ENCODE data around the gene SMOC2. TPM values are rescaled to one million over a fixed set of nuclear protein-coding genes. Genes with fewer than 3 reads are reported as not detected.

SMOC2 gene
- total RNA-seq, 1 donor from 2014 or later, result 12.6 TPM

DNA sequence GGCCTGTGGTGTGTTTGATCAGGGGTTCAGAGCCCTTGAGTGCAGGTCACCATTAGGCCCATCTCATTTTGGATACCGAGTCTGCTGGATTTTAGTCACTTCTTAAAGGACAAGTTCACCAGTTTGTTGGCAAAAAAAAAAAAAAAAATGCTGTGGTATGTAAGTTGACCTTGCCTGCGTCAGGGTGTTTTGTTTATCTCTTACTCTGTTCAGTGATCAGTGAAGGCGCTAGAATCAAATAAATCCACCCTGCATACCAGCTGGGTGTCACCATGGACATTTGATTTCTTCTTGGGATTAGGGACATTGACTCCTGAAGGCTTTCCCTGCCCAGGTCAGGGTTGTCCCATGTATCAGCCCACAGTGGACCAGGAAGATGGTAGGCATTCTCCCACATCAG lies 6.7 kb downstream of the SMOC2 start:
- H3K9me3 ChIP-seq, result no peaks in the 10 kb centered on the region
- TF ChIP-seq, protein P1, sequence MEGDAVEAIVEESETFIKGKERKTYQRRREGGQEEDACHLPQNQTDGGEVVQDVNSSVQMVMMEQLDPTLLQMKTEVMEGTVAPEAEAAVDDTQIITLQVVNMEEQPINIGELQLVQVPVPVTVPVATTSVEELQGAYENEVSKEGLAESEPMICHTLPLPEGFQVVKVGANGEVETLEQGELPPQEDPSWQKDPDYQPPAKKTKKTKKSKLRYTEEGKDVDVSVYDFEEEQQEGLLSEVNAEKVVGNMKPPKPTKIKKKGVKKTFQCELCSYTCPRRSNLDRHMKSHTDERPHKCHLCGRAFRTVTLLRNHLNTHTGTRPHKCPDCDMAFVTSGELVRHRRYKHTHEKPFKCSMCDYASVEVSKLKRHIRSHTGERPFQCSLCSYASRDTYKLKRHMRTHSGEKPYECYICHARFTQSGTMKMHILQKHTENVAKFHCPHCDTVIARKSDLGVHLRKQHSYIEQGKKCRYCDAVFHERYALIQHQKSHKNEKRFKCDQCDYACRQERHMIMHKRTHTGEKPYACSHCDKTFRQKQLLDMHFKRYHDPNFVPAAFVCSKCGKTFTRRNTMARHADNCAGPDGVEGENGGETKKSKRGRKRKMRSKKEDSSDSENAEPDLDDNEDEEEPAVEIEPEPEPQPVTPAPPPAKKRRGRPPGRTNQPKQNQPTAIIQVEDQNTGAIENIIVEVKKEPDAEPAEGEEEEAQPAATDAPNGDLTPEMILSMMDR (IDR thresholded peaks at IDR 0.05), result no peak
- no peaks in the 10 kb centered on the region for H3K4me1 ChIP-seq
- intact Hi-C loops (cut with DNase I), result no loop called here
- no peak for ATAC-seq
- no peak for DNase-seq
- no peak overlapping the region for H3K4me3 ChIP-seq
- peaks cover 20% of the 10 kb centered on the region for H3K27me3 ChIP-seq (ENCODE audit: low read depth)
- no peak overlapping the region for H3K27ac ChIP-seq
- H3K36me3 ChIP-seq, result no peaks in the 10 kb centered on the region

DNA sequence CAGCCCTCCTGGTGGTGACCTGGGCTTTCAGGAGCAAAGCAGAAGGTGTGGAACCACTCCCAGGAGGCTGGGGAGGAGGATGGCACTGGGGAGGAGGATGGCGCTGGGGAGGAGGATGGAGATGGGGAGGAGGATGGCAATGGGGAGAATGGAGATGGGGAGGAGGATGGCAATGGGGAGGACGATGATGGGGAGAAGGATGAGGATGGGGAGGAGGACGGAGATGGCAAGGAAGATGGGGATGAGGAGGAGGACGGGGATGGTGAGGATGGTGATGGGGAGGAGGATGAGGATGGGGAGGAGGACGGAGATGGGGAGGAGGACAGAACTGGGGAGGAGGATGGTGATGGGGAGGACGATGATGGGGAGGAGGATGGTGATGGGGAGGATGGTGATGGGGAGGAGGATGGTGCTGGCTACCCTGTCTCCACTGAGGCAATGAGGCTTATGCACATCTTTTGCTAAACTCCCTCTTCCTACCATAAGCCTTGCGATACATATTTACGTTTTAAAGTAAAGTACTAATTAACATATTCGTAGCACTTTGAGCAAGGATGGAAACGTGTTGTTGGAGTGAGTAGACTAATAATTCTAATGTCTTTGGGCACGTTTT lies 7.4 kb downstream of the SMOC2 start:
- intact Hi-C loops (cut with DNase I), result no loop called here
- TF ChIP-seq, protein P1 (IDR thresholded peaks at IDR 0.05), result no peak
- ATAC-seq (no peak), DNase-seq (no peak)
- H3K4me1 ChIP-seq, result no peaks in the 10 kb centered on the region
- H3K4me3 ChIP-seq, result no peak overlapping the region
- H3K27ac ChIP-seq, result no peak overlapping the region
- peaks cover 13% of the 10 kb centered on the region for H3K27me3 ChIP-seq (ENCODE audit: low read depth)
- no peaks in the 10 kb centered on the region for H3K36me3 ChIP-seq
- H3K9me3 ChIP-seq, result no peaks in the 10 kb centered on the region

DNA sequence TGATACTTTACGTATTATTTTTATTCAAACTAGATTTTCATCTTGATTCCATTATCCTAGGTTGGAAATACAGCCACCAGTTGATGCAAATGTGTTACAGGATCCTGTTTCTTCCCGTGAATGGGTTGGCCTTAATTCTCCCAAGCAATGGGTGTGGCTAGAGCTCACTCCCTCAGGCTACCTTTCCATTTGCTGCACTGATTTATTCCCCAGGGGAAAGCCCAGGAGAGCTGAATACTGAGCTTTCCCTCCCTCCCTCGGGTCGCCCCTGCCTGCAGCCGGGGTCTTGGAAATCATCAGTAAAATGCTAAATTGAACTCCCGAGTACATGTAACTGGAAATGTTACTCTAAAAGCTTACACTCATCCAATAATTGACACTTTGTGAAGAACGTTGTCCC lies 9.9 kb downstream of the SMOC2 start:
- H3K27ac ChIP-seq, result no peak overlapping the region

DNA sequence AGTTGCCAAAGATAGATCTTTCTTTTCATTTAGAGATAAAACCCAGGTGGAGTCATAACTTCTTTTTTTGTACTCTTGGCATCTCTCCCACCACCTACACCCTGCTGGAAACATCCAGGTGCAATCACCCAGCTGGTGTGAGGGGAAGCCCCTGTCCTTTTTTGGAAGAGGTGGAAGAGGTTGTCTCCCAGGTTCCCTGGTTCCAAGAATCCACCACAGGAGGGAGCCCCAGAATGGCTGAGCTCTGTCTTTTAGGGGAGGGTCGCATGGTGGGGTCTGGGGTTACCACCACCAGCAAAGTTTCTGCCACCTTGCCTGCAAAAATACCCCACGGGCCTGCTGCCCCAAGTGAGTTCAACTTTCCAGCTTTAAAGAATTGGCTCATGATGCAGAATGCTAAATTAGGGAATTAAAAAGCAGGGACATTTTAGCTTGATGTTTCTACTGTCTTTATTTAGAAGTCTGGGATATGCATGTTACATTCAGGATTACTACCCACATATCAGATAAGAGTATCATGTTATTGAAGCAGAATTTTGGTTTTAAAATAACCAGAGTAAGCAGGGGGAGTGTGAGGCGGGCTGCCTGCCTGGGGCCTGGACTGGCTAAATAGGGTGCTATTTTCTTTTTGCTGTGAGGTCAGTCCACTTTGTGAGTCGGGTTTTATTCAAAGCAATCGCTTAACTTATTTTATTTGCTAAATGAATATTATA lies 11.0 kb downstream of the SMOC2 start:
- no peaks in the 10 kb centered on the region for H3K9me3 ChIP-seq
- no peaks in the 10 kb centered on the region for H3K36me3 ChIP-seq
- intact Hi-C loops (cut with DNase I), result no loop called here
- ATAC-seq, result no peak
- no peaks in the 10 kb centered on the region for H3K4me1 ChIP-seq
- no peak overlapping the region for H3K27ac ChIP-seq
- H3K4me3 ChIP-seq, result no peak overlapping the region
- H3K27me3 ChIP-seq (ENCODE audit: low read depth), result peaks cover 7% of the 10 kb centered on the region
- DNase-seq, result no peak
- TF ChIP-seq, protein P1 (IDR thresholded peaks at IDR 0.05), result peak; percentile 24

More for the DNA sequence above, 9.9 kb downstream of the SMOC2 start:
- DNase-seq (no peak), ATAC-seq (no peak)
- H3K4me1 ChIP-seq, result no peaks in the 10 kb centered on the region
- no peaks in the 10 kb centered on the region for H3K9me3 ChIP-seq
- no peak overlapping the region for H3K4me3 ChIP-seq
- intact Hi-C loops (cut with DNase I), result no loop called here
- no peaks in the 10 kb centered on the region for H3K36me3 ChIP-seq
- TF ChIP-seq, protein P1 (IDR thresholded peaks at IDR 0.05), result no peak
- H3K27me3 ChIP-seq (ENCODE audit: low read depth), result peaks cover 11% of the 10 kb centered on the region

DNA sequence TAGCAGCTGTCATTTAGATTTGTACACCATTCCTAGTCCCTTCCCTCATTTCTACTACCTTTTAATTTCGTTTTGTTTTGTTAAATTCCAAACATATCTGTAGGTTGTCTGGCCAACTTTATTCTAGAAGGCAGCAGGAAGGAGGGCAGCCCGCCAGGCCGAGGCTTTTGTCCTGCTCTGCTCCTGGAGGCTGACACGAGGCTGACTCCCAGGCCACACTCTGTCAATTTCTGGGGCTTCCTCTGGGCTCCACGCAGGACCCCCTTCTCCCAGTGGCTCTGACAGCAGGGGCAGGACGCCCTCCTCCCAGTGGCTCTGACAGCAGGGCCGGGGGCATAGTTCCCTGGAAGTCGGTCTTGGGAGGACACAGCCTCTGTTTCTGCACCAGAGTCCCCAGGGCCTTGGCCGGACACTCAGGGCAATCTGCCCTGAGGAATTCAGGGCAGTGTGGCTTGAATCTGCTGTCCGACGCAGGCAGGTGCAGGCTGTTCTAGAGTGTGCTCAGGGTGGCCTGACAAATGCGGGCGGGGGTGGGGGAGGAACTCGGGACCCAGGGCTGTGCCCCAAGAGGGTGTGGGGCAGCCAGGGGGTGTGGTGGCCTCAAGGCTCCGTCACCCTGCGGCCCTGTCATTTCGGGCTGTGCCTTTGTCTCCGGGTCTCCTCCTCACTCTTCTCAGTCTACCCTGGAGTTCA lies 11.8 kb downstream of the SMOC2 start:
- ATAC-seq (no peak), DNase-seq (no peak)
- Histone ChIP-seq H3K9me3 (no peaks in the 10 kb centered on the region), H3K36me3 (no peaks in the 10 kb centered on the region), H3K27ac (no peak overlapping the region), H3K4me1 (no peaks in the 10 kb centered on the region), H3K4me3 (no peak overlapping the region), H3K27me3 (ENCODE audit: low read depth) (peaks cover 7% of the 10 kb centered on the region)
- intact Hi-C loops (cut with DNase I), result no loop called here
- TF ChIP-seq, protein P1 (IDR thresholded peaks at IDR 0.05), result no peak

All from lower lobe of right lung (tissue), 2 donors.